ENCODE results near the gene ARPC1A. TPM values are rescaled to one million over a fixed set of nuclear protein-coding genes. Genes with fewer than 3 reads are reported as not detected.

ARPC1A gene
- total and polyA plus RNA-seq, 7 donors = 94.6 to 396 (median 131) TPM

GRCh38 chr7:99399597-99399996 lies 73.9 kb downstream of the ARPC1A start:
- H3K36me3 ChIP-seq = peaks cover 16 to 97% (median 60%) of the 10 kb centered on the region in 4 donors

GRCh38 chr7:99402854-99403253 lies 77.2 kb downstream of the ARPC1A start:
- peaks cover 0 to 39% (median 36%) of the 10 kb centered on the region in 4 donors for H3K4me1 ChIP-seq
- H3K27me3 ChIP-seq = no peaks in the 10 kb centered on the region
- H3K4me3 ChIP-seq = no peak overlapping the region
- 95 to 98% methylated on average over 3 of the region's 3 CpGs for WGBS, 2 donors
- TF ChIP-seq CTCF (IDR thresholded peaks at IDR 0.05) = no peak
- no peak for TF ChIP-seq POLR2AphosphoS5 (IDR thresholded peaks at IDR 0.05)
- no peak for TF ChIP-seq EP300 (IDR thresholded peaks at IDR 0.05)
- no peak for TF ChIP-seq POLR2A (IDR thresholded peaks at IDR 0.05)
- H3K27ac ChIP-seq = no peak overlapping the region
- intact Hi-C loops (cut with DNase I) = no loop called here
- no peak for DNase-seq
- no peaks in the 10 kb centered on the region for H3K9me3 ChIP-seq
- peaks cover 16 to 69% (median 52%) of the 10 kb centered on the region in 4 donors for H3K36me3 ChIP-seq

More at GRCh38 chr7:99399597-99399996, 73.9 kb downstream of the ARPC1A start:
- intact Hi-C loops (cut with DNase I) = no loop called here
- Histone ChIP-seq H3K27me3 (no peaks in the 10 kb centered on the region), H3K9me3 (no peaks in the 10 kb centered on the region), H3K27ac (no peak overlapping the region), H3K4me1 (peaks cover 0 to 10% (median 6%) of the 10 kb centered on the region in 4 donors), H3K4me3 (no peak overlapping the region)
- DNase-seq = no peak
- no peak for TF ChIP-seq EP300 (IDR thresholded peaks at IDR 0.05)
- no peak for TF ChIP-seq CTCF (IDR thresholded peaks at IDR 0.05)
- WGBS, 2 donors = 78 to 84% methylated on average over 6 of the region's 6 CpGs

GRCh38 chr7:99403764-99404163 lies 78.1 kb downstream of the ARPC1A start:
- Histone ChIP-seq H3K36me3 (peaks cover 14 to 60% (median 50%) of the 10 kb centered on the region in 4 donors), H3K4me1 (peaks cover 0 to 39% (median 36%) of the 10 kb centered on the region in 4 donors), H3K27ac (no peak overlapping the region)

GRCh38 chr7:99404235-99404976 lies 78.7 kb downstream of the ARPC1A start:
- 84 to 89% methylated on average over 18 of the region's 18 CpGs for WGBS, 2 donors
- peaks cover 0 to 42% (median 37%) of the 10 kb centered on the region in 4 donors for H3K4me1 ChIP-seq

More at GRCh38 chr7:99403764-99404163, 78.1 kb downstream of the ARPC1A start:
- intact Hi-C loops (cut with DNase I) = no loop called here
- 94 to 96% methylated on average over 5 of the region's 5 CpGs for WGBS, 2 donors
- no peak overlapping the region for H3K4me3 ChIP-seq
- H3K9me3 ChIP-seq = no peaks in the 10 kb centered on the region
- no peaks in the 10 kb centered on the region for H3K27me3 ChIP-seq
- no peak for DNase-seq
- no peak for TF ChIP-seq POLR2A (IDR thresholded peaks at IDR 0.05)
- no peak for TF ChIP-seq CTCF (IDR thresholded peaks at IDR 0.05)
- TF ChIP-seq POLR2AphosphoS5 (IDR thresholded peaks at IDR 0.05) = no peak
- TF ChIP-seq EP300 (IDR thresholded peaks at IDR 0.05) = no peak

More at GRCh38 chr7:99404235-99404976, 78.7 kb downstream of the ARPC1A start:
- TF ChIP-seq CTCF (IDR thresholded peaks at IDR 0.05) = no peak
- TF ChIP-seq POLR2A (IDR thresholded peaks at IDR 0.05) = no peak
- no peak for TF ChIP-seq EP300 (IDR thresholded peaks at IDR 0.05)
- TF ChIP-seq POLR2AphosphoS5 (IDR thresholded peaks at IDR 0.05) = no peak
- Histone ChIP-seq H3K36me3 (peaks cover 13 to 54% (median 47%) of the 10 kb centered on the region in 4 donors), H3K27ac (no peak overlapping the region), H3K9me3 (no peaks in the 10 kb centered on the region), H3K4me3 (no peak overlapping the region), H3K27me3 (no peaks in the 10 kb centered on the region)
- intact Hi-C loops (cut with DNase I) = no loop called here
- DNase-seq = no peak
